Epithelial cell of proximal tubule (primary cell): ENCODE measurements around the gene C1orf21. TPM values are rescaled to one million over a fixed set of nuclear protein-coding genes. Genes with fewer than 3 reads are reported as not detected.

Experiments used
- DNase-seq: peaks from one replicate; pipeline ENCODE4 v3.0.0-alpha.2; 2011; ENCODE audit warnings: low read depth
- H3K4me3 ChIP-seq: 2 replicates; pipeline ENCODE4 v1.5.1; 2011; ENCODE audit warnings: low read depth, mild to moderate bottlenecking, low read length
- CTCF ChIP-seq: conservative IDR thresholded peaks from 2 replicates; pipeline ENCODE4 v1.5.1; 2012; ENCODE audit warnings: low read depth, mild to moderate bottlenecking, low read length
- total RNA-seq: library from RNA; depleted of rRNA; stranded (reverse); fragments of >200 nt; gene quantifications from 2 replicates; pipeline ENCODE4 v1.2.3, GENCODE V29; 2015

The C1orf21 gene
- total RNA-seq, 1 donor from 2014 or later = 2.3 TPM

- DNase-seq = no peak
- no peak for TF ChIP-seq CTCF
- no peak overlapping the region for H3K4me3 ChIP-seq
These were observed 119.7 kb downstream of the C1orf21 start for GRCh38 chr1:184506481-184506880.

- no peak overlapping the region for H3K4me3 ChIP-seq
- no peak for DNase-seq
- no peak for TF ChIP-seq CTCF
These were observed 120.3 kb downstream of the C1orf21 start for GRCh38 chr1:184507165-184507564.

- no peak for DNase-seq
- TF ChIP-seq CTCF = no peak
- H3K4me3 ChIP-seq = no peak overlapping the region
These were observed 120.9 kb downstream of the C1orf21 start for GRCh38 chr1:184507604-184508280.

GRCh38 chr1:184509105-184509504 lies 122.3 kb downstream of the C1orf21 start:
- no peak overlapping the region for H3K4me3 ChIP-seq
- TF ChIP-seq CTCF = no peak
- no peak for DNase-seq

GRCh38 chr1:184510110-184510509 lies 123.3 kb downstream of the C1orf21 start:
- H3K4me3 ChIP-seq = no peak overlapping the region
- no peak for DNase-seq
- TF ChIP-seq CTCF = no peak

GRCh38 chr1:184512724-184513123 lies 125.9 kb downstream of the C1orf21 start:
- TF ChIP-seq CTCF = no peak
- no peak for DNase-seq
- no peak overlapping the region for H3K4me3 ChIP-seq

GRCh38 chr1:184513421-184513820 lies 126.6 kb downstream of the C1orf21 start:
- no peak for DNase-seq
- no peak for TF ChIP-seq CTCF

More at GRCh38 chr1:184513421-184513820, 126.6 kb downstream of the C1orf21 start:
- no peak overlapping the region for H3K4me3 ChIP-seq
